ENCODE data around the gene PSEN1.
A peak's percentile ranks its signal among the peaks of the same experiment; 100 is the strongest.

PSEN1 gene

GRCh38 chr14:73264080-73264884 lies 128.0 kb downstream of the PSEN1 start:
- H3K4me3 ChIP-seq (ENCODE audit: low read depth in 1 of 2, low read length in 2 of 2) = no peak overlapping the region
- no peaks in the 10 kb centered on the region for H3K9me3 ChIP-seq (ENCODE audit: control insufficient read depth in 1 of 2, low read length in 2 of 2)
- H3K27me3 ChIP-seq (ENCODE audit: control insufficient read depth in 1 of 2, insufficient read depth in 2 of 2, low read length in 2 of 2) = no peaks in the 10 kb centered on the region
- no peaks in the 10 kb centered on the region for H3K36me3 ChIP-seq (ENCODE audit: control insufficient read depth in 1 of 2, insufficient read depth in 2 of 2, low read length in 2 of 2)
- no peak overlapping the region for H3K27ac ChIP-seq (ENCODE audit: low read depth, low read length)
- H3K9ac ChIP-seq (ENCODE audit: low read depth in 1 of 2, low read length in 2 of 2) = no peak overlapping the region
- H3K4me1 ChIP-seq (ENCODE audit: control insufficient read depth in 1 of 2, insufficient read depth in 2 of 2, low read length in 2 of 2) = peaks cover 0 to 1% of the 10 kb centered on the region in 2 donors

- Histone ChIP-seq H3K9me3 (ENCODE audit: control insufficient read depth in 1 of 2, low read length in 2 of 2) (no peaks in the 10 kb centered on the region), H3K27ac (ENCODE audit: low read depth, low read length) (no peak overlapping the region), H3K36me3 (ENCODE audit: control insufficient read depth in 1 of 2, insufficient read depth in 2 of 2, low read length in 2 of 2) (no peaks in the 10 kb centered on the region), H3K4me1 (ENCODE audit: control insufficient read depth in 1 of 2, insufficient read depth in 2 of 2, low read length in 2 of 2) (peaks cover 4 to 6% of the 10 kb centered on the region in 2 donors), H3K4me3 (ENCODE audit: low read depth in 1 of 2, low read length in 2 of 2) (no peak overlapping the region), H3K27me3 (ENCODE audit: control insufficient read depth in 1 of 2, insufficient read depth in 2 of 2, low read length in 2 of 2) (no peaks in the 10 kb centered on the region), H3K9ac (ENCODE audit: low read depth in 1 of 2, low read length in 2 of 2) (no peak overlapping the region)
These were observed 128.8 kb downstream of the PSEN1 start for GRCh38 chr14:73264885-73265720.

- peaks cover 4 to 6% of the 10 kb centered on the region in 2 donors for H3K4me1 ChIP-seq (ENCODE audit: control insufficient read depth in 1 of 2, insufficient read depth in 2 of 2, low read length in 2 of 2)
These were observed 129.4 kb downstream of the PSEN1 start for GRCh38 chr14:73265721-73266046.

GRCh38 chr14:73266317-73266716 lies 130.0 kb downstream of the PSEN1 start:
- H3K36me3 ChIP-seq (ENCODE audit: control insufficient read depth in 1 of 2, insufficient read depth in 2 of 2, low read length in 2 of 2) = no peaks in the 10 kb centered on the region
- H3K9me3 ChIP-seq (ENCODE audit: control insufficient read depth in 1 of 2, low read length in 2 of 2) = no peaks in the 10 kb centered on the region
- H3K9ac ChIP-seq (ENCODE audit: low read depth in 1 of 2, low read length in 2 of 2) = no peak overlapping the region
- no peak overlapping the region for H3K4me3 ChIP-seq (ENCODE audit: low read depth in 1 of 2, low read length in 2 of 2)
- no peak overlapping the region for H3K27ac ChIP-seq (ENCODE audit: low read depth, low read length)
- peaks cover 4 to 6% of the 10 kb centered on the region in 2 donors for H3K4me1 ChIP-seq (ENCODE audit: control insufficient read depth in 1 of 2, insufficient read depth in 2 of 2, low read length in 2 of 2)
- H3K27me3 ChIP-seq (ENCODE audit: control insufficient read depth in 1 of 2, insufficient read depth in 2 of 2, low read length in 2 of 2) = no peaks in the 10 kb centered on the region

More at GRCh38 chr14:73265721-73266046, 129.4 kb downstream of the PSEN1 start:
- Histone ChIP-seq H3K4me3 (ENCODE audit: low read depth in 1 of 2, low read length in 2 of 2) (no peak overlapping the region), H3K9me3 (ENCODE audit: control insufficient read depth in 1 of 2, low read length in 2 of 2) (no peaks in the 10 kb centered on the region), H3K27ac (ENCODE audit: low read depth, low read length) (no peak overlapping the region), H3K27me3 (ENCODE audit: control insufficient read depth in 1 of 2, insufficient read depth in 2 of 2, low read length in 2 of 2) (no peaks in the 10 kb centered on the region), H3K36me3 (ENCODE audit: control insufficient read depth in 1 of 2, insufficient read depth in 2 of 2, low read length in 2 of 2) (no peaks in the 10 kb centered on the region), H3K9ac (ENCODE audit: low read depth in 1 of 2, low read length in 2 of 2) (no peak overlapping the region)

GRCh38 chr14:73267474-73267873 lies 131.2 kb downstream of the PSEN1 start:
- H3K4me3 ChIP-seq (ENCODE audit: low read depth in 1 of 2, low read length in 2 of 2) = no peak overlapping the region
- no peak overlapping the region for H3K27ac ChIP-seq (ENCODE audit: low read depth, low read length)
- H3K9ac ChIP-seq (ENCODE audit: low read depth in 1 of 2, low read length in 2 of 2) = no peak overlapping the region
- H3K36me3 ChIP-seq (ENCODE audit: control insufficient read depth in 1 of 2, insufficient read depth in 2 of 2, low read length in 2 of 2) = peaks cover 0 to 3% of the 10 kb centered on the region in 2 donors
- H3K4me1 ChIP-seq (ENCODE audit: control insufficient read depth in 1 of 2, insufficient read depth in 2 of 2, low read length in 2 of 2) = peaks cover 4 to 6% of the 10 kb centered on the region in 2 donors
- no peaks in the 10 kb centered on the region for H3K9me3 ChIP-seq (ENCODE audit: control insufficient read depth in 1 of 2, low read length in 2 of 2)
- H3K27me3 ChIP-seq (ENCODE audit: control insufficient read depth in 1 of 2, insufficient read depth in 2 of 2, low read length in 2 of 2) = no peaks in the 10 kb centered on the region

- Histone ChIP-seq H3K27ac (ENCODE audit: low read depth, low read length) (no peak overlapping the region), H3K4me3 (ENCODE audit: low read depth in 1 of 2, low read length in 2 of 2) (peak overlapping the region; percentile 30 to 33), H3K4me1 (ENCODE audit: control insufficient read depth in 1 of 2, insufficient read depth in 2 of 2, low read length in 2 of 2) (peaks cover 4 to 6% of the 10 kb centered on the region in 2 donors), H3K36me3 (ENCODE audit: control insufficient read depth in 1 of 2, insufficient read depth in 2 of 2, low read length in 2 of 2) (peaks cover 16 to 21% of the 10 kb centered on the region in 2 donors), H3K27me3 (ENCODE audit: control insufficient read depth in 1 of 2, insufficient read depth in 2 of 2, low read length in 2 of 2) (no peaks in the 10 kb centered on the region), H3K9me3 (ENCODE audit: control insufficient read depth in 1 of 2, low read length in 2 of 2) (no peaks in the 10 kb centered on the region), H3K9ac (ENCODE audit: low read depth in 1 of 2, low read length in 2 of 2) (peak overlapping the region in 1 of 2 donors; percentile 36)
These were observed 133.6 kb downstream of the PSEN1 start for GRCh38 chr14:73269729-73270531.

- Histone ChIP-seq H3K36me3 (ENCODE audit: control insufficient read depth in 1 of 2, insufficient read depth in 2 of 2, low read length in 2 of 2) (peaks cover 32 to 46% of the 10 kb centered on the region in 2 donors), H3K9me3 (ENCODE audit: control insufficient read depth in 1 of 2, low read length in 2 of 2) (no peaks in the 10 kb centered on the region)
These were observed 136.1 kb downstream of the PSEN1 start for GRCh38 chr14:73272393-73272792.

More at GRCh38 chr14:73272393-73272792, 136.1 kb downstream of the PSEN1 start:
- Histone ChIP-seq H3K4me1 (ENCODE audit: control insufficient read depth in 1 of 2, insufficient read depth in 2 of 2, low read length in 2 of 2) (peaks cover 4 to 6% of the 10 kb centered on the region in 2 donors), H3K4me3 (ENCODE audit: low read depth in 1 of 2, low read length in 2 of 2) (no peak overlapping the region), H3K9ac (ENCODE audit: low read depth in 1 of 2, low read length in 2 of 2) (no peak overlapping the region), H3K27ac (ENCODE audit: low read depth, low read length) (no peak overlapping the region), H3K27me3 (ENCODE audit: control insufficient read depth in 1 of 2, insufficient read depth in 2 of 2, low read length in 2 of 2) (no peaks in the 10 kb centered on the region)

Measured in duodenal mucosa (tissue), 2 donors.